Measurements from ENCODE around the gene SDK1. TPM values are rescaled to one million over a fixed set of nuclear protein-coding genes. Genes with fewer than 3 reads are reported as not detected.

Gene SDK1
- total RNA-seq, 2 experiments from 2014 or later, result 0.03 to 0.05 TPM

GRCh38 chr7:3318874-3319273 lies 17.8 kb downstream of the SDK1 start:
- CTCF ChIA-PET, result no interaction called here
- Mint-ChIP-seq H3K4me3 (no peak overlapping the region), H3K27me3 (ENCODE audit: low read depth) (peaks cover 16% of the 10 kb centered on the region), H3K4me1 (ENCODE audit: low read depth) (no peaks in the 10 kb centered on the region), H3K36me3 (ENCODE audit: low read depth) (no peaks in the 10 kb centered on the region), H3K27ac (no peak overlapping the region), H3K9me3 (ENCODE audit: insufficient read depth) (no peaks in the 10 kb centered on the region)
- no peak for ATAC-seq
- DNase-seq, result no peak
- POLR2A ChIA-PET, result no interaction called here

- peaks cover 16% of the 10 kb centered on the region for H3K27me3 Mint-ChIP-seq (ENCODE audit: low read depth)
- no peaks in the 10 kb centered on the region for H3K9me3 Mint-ChIP-seq (ENCODE audit: insufficient read depth)
- no peak overlapping the region for H3K27ac Mint-ChIP-seq
- no peak overlapping the region for H3K4me3 Mint-ChIP-seq
- POLR2A ChIA-PET, result no interaction called here
- H3K36me3 Mint-ChIP-seq (ENCODE audit: low read depth), result no peaks in the 10 kb centered on the region
- H3K4me1 Mint-ChIP-seq (ENCODE audit: low read depth), result no peaks in the 10 kb centered on the region
- CTCF ChIA-PET, result no interaction called here
- DNase-seq (no peak), ATAC-seq (no peak)
These were observed 20.2 kb downstream of the SDK1 start for GRCh38 chr7:3321206-3321605.

- POLR2A ChIA-PET, result no interaction called here
- Mint-ChIP-seq H3K27ac (no peak overlapping the region), H3K9me3 (ENCODE audit: insufficient read depth) (no peaks in the 10 kb centered on the region), H3K27me3 (ENCODE audit: low read depth) (peaks cover 18% of the 10 kb centered on the region), H3K4me1 (ENCODE audit: low read depth) (no peaks in the 10 kb centered on the region), H3K4me3 (no peak overlapping the region), H3K36me3 (ENCODE audit: low read depth) (no peaks in the 10 kb centered on the region)
- CTCF ChIA-PET, result no interaction called here
- DNase-seq, result no peak
- ATAC-seq, result no peak
These were observed 20.7 kb downstream of the SDK1 start for GRCh38 chr7:3321745-3322144.

- Mint-ChIP-seq H3K27ac (no peak overlapping the region), H3K27me3 (ENCODE audit: low read depth) (peaks cover 20% of the 10 kb centered on the region), H3K4me3 (no peak overlapping the region), H3K4me1 (ENCODE audit: low read depth) (no peaks in the 10 kb centered on the region), H3K9me3 (ENCODE audit: insufficient read depth) (no peaks in the 10 kb centered on the region), H3K36me3 (ENCODE audit: low read depth) (no peaks in the 10 kb centered on the region)
- no peak for DNase-seq
- CTCF ChIA-PET, result no interaction called here
- POLR2A ChIA-PET, result no interaction called here
- no peak for ATAC-seq
These were observed 25.2 kb downstream of the SDK1 start for GRCh38 chr7:3326246-3326645.

GRCh38 chr7:3327099-3327498 lies 26.0 kb downstream of the SDK1 start:
- no peak overlapping the region for H3K4me3 Mint-ChIP-seq
- H3K36me3 Mint-ChIP-seq (ENCODE audit: low read depth), result no peaks in the 10 kb centered on the region
- ChIA-PET CTCF (no interaction called here), POLR2A (no interaction called here)
- DNase-seq (no peak), ATAC-seq (no peak)
- H3K27me3 Mint-ChIP-seq (ENCODE audit: low read depth), result peaks cover 20% of the 10 kb centered on the region
- H3K4me1 Mint-ChIP-seq (ENCODE audit: low read depth), result no peaks in the 10 kb centered on the region
- H3K9me3 Mint-ChIP-seq (ENCODE audit: insufficient read depth), result no peaks in the 10 kb centered on the region
- no peak overlapping the region for H3K27ac Mint-ChIP-seq

GRCh38 chr7:3327655-3328054 lies 26.6 kb downstream of the SDK1 start:
- POLR2A ChIA-PET, result no interaction called here
- Mint-ChIP-seq H3K4me3 (no peak overlapping the region), H3K27me3 (ENCODE audit: low read depth) (peaks cover 18% of the 10 kb centered on the region), H3K4me1 (ENCODE audit: low read depth) (no peaks in the 10 kb centered on the region), H3K27ac (no peak overlapping the region), H3K9me3 (ENCODE audit: insufficient read depth) (no peaks in the 10 kb centered on the region), H3K36me3 (ENCODE audit: low read depth) (no peaks in the 10 kb centered on the region)
- ATAC-seq, result no peak
- no peak for DNase-seq
- CTCF ChIA-PET, result no interaction called here

GRCh38 chr7:3332308-3332707 lies 31.3 kb downstream of the SDK1 start:
- H3K27me3 Mint-ChIP-seq (ENCODE audit: low read depth), result peaks cover 17% of the 10 kb centered on the region
- H3K9me3 Mint-ChIP-seq (ENCODE audit: insufficient read depth), result no peaks in the 10 kb centered on the region
- CTCF ChIA-PET, result no interaction called here
- no peak for DNase-seq
- no peak for ATAC-seq
- H3K27ac Mint-ChIP-seq, result no peak overlapping the region
- H3K36me3 Mint-ChIP-seq (ENCODE audit: low read depth), result no peaks in the 10 kb centered on the region
- POLR2A ChIA-PET, result no interaction called here
- no peak overlapping the region for H3K4me3 Mint-ChIP-seq
- H3K4me1 Mint-ChIP-seq (ENCODE audit: low read depth), result no peaks in the 10 kb centered on the region

GRCh38 chr7:3333861-3334260 lies 32.8 kb downstream of the SDK1 start:
- Mint-ChIP-seq H3K27me3 (ENCODE audit: low read depth) (peaks cover 18% of the 10 kb centered on the region), H3K4me1 (ENCODE audit: low read depth) (no peaks in the 10 kb centered on the region)
- CTCF ChIA-PET, result no interaction called here

GRCh38 chr7:3336042-3336665 lies 35.1 kb downstream of the SDK1 start:
- DNase-seq, result no peak
- H3K36me3 Mint-ChIP-seq (ENCODE audit: low read depth), result no peaks in the 10 kb centered on the region
- peaks cover 20% of the 10 kb centered on the region for H3K27me3 Mint-ChIP-seq (ENCODE audit: low read depth)
- CTCF ChIA-PET, result no interaction called here
- POLR2A ChIA-PET, result no interaction called here
- no peaks in the 10 kb centered on the region for H3K9me3 Mint-ChIP-seq (ENCODE audit: insufficient read depth)
- no peak overlapping the region for H3K4me3 Mint-ChIP-seq
- ATAC-seq, result no peak
- H3K4me1 Mint-ChIP-seq (ENCODE audit: low read depth), result no peaks in the 10 kb centered on the region
- H3K27ac Mint-ChIP-seq, result no peak overlapping the region

More at GRCh38 chr7:3333861-3334260, 32.8 kb downstream of the SDK1 start:
- ATAC-seq, result no peak
- DNase-seq, result no peak
- Mint-ChIP-seq H3K4me3 (no peak overlapping the region), H3K27ac (no peak overlapping the region), H3K9me3 (ENCODE audit: insufficient read depth) (no peaks in the 10 kb centered on the region), H3K36me3 (ENCODE audit: low read depth) (no peaks in the 10 kb centered on the region)
- POLR2A ChIA-PET, result no interaction called here

GRCh38 chr7:3338161-3338560 lies 37.1 kb downstream of the SDK1 start:
- Mint-ChIP-seq H3K27ac (no peak overlapping the region), H3K27me3 (ENCODE audit: low read depth) (peaks cover 20% of the 10 kb centered on the region), H3K9me3 (ENCODE audit: insufficient read depth) (no peaks in the 10 kb centered on the region), H3K36me3 (ENCODE audit: low read depth) (no peaks in the 10 kb centered on the region), H3K4me3 (no peak overlapping the region), H3K4me1 (ENCODE audit: low read depth) (no peaks in the 10 kb centered on the region)
- no peak for ATAC-seq
- ChIA-PET CTCF (no interaction called here), POLR2A (no interaction called here)
- DNase-seq, result no peak

- Mint-ChIP-seq H3K27ac (no peak overlapping the region), H3K36me3 (ENCODE audit: low read depth) (no peaks in the 10 kb centered on the region), H3K9me3 (ENCODE audit: insufficient read depth) (no peaks in the 10 kb centered on the region), H3K4me3 (no peak overlapping the region), H3K27me3 (ENCODE audit: low read depth) (peaks cover 7% of the 10 kb centered on the region), H3K4me1 (ENCODE audit: low read depth) (no peaks in the 10 kb centered on the region)
- POLR2A ChIA-PET, result no interaction called here
- CTCF ChIA-PET, result no interaction called here
- DNase-seq, result no peak
- no peak for ATAC-seq
These were observed 44.8 kb downstream of the SDK1 start for GRCh38 chr7:3345699-3346481.

- H3K4me3 Mint-ChIP-seq, result no peak overlapping the region
- H3K36me3 Mint-ChIP-seq (ENCODE audit: low read depth), result no peaks in the 10 kb centered on the region
- ChIA-PET CTCF (no interaction called here), POLR2A (no interaction called here)
- H3K9me3 Mint-ChIP-seq (ENCODE audit: insufficient read depth), result no peaks in the 10 kb centered on the region
- DNase-seq (no peak), ATAC-seq (no peak)
- no peaks in the 10 kb centered on the region for H3K4me1 Mint-ChIP-seq (ENCODE audit: low read depth)
- peaks cover 5% of the 10 kb centered on the region for H3K27me3 Mint-ChIP-seq (ENCODE audit: low read depth)
- H3K27ac Mint-ChIP-seq, result no peak overlapping the region
These were observed 48.1 kb downstream of the SDK1 start for GRCh38 chr7:3349126-3349525.

- Mint-ChIP-seq H3K9me3 (ENCODE audit: insufficient read depth) (no peaks in the 10 kb centered on the region), H3K27me3 (ENCODE audit: low read depth) (no peaks in the 10 kb centered on the region), H3K27ac (no peak overlapping the region), H3K4me3 (no peak overlapping the region), H3K36me3 (ENCODE audit: low read depth) (no peaks in the 10 kb centered on the region), H3K4me1 (ENCODE audit: low read depth) (no peaks in the 10 kb centered on the region)
- CTCF ChIA-PET, result no interaction called here
- no peak for DNase-seq
- ATAC-seq, result no peak
- POLR2A ChIA-PET, result no interaction called here
These were observed 55.1 kb downstream of the SDK1 start for GRCh38 chr7:3356173-3356572.

Measured in activated CD8-positive, alpha-beta T cell treated with anti-CD3 and anti-CD28 coated beads, Interleukin-2, amount 10 ng/mL, durations not matched to agents 7 days and 5 days (primary cell).